Lower lobe of right lung (tissue), 2 donors: ENCODE results near the gene PNPO. TPM values are rescaled to one million over a fixed set of nuclear protein-coding genes. Genes with fewer than 3 reads are reported as not detected.
A peak's percentile ranks its signal among the peaks of the same experiment; 100 is the strongest.
"Not testable (repeated sequence)": the region's sequence is repeated elsewhere in the genome, so short reads cannot be mapped to it uniquely, and the experiment has no call there.

Experiments used
- ATAC-seq, 2 donors: fragments of 200-7000 bp; cut with Tn5 transposase; one replicate each; pipeline ENCODE4 v1.9.1; 2020 to 2022; ENCODE audit warnings: mild to moderate bottlenecking in 2 of 2, moderate library complexity in 2 of 2
- DNase-seq: peaks from one replicate; pipeline ENCODE4 v3.0.0-alpha.2; 2020
- H3K27ac ChIP-seq: fragments of 200-600 bp; one replicate; pipeline ENCODE4 v1.8.0; 2022
- H3K27me3 ChIP-seq: fragments of 200-600 bp; one replicate; pipeline ENCODE4 v1.8.0; 2022; ENCODE audit warnings: low read depth
- H3K36me3 ChIP-seq: fragments of 200-600 bp; one replicate; pipeline ENCODE4 v1.8.0; 2022; ENCODE audit warnings: mild to moderate bottlenecking
- H3K4me1 ChIP-seq: fragments of 200-600 bp; one replicate; pipeline ENCODE4 v1.8.0; 2022
- H3K4me3 ChIP-seq: fragments of 200-600 bp; one replicate; pipeline ENCODE4 v1.8.0; 2022; ENCODE audit warnings: mild to moderate bottlenecking
- H3K9me3 ChIP-seq: fragments of 200-600 bp; one replicate; pipeline ENCODE4 v1.8.0; 2022
- CTCF ChIP-seq: fragments of 200-600 bp; IDR thresholded peaks from one replicate; pipeline ENCODE4 v1.8.0; 2022; ENCODE audit warnings: antibody characterized with exemption, mild to moderate bottlenecking
- intact Hi-C: fragments of 100-400 bp; cut with DNase I; formaldehyde crosslinking; loops from one replicate; pipeline ENCODE4 v1.11.0; 2022
- total RNA-seq: library from RNA; stranded (reverse); fragmentation: NEBNext Ultra II Directional; extraction: Animal tissue kit (Norgen Biotek cat#: 25700); gene quantifications from one replicate; pipeline ENCODE4 v1.2.1, GENCODE V29; 2021
- donor health status: DM: no; HTN: yes; CAD: no; lungs with severe emphysema.

Gene PNPO
- total RNA-seq, 1 donor from 2014 or later = 29.2 TPM

- Histone ChIP-seq H3K9me3 (no peaks in the 10 kb centered on the region), H3K36me3 (peaks cover 11% of the 10 kb centered on the region), H3K27me3 (no peaks in the 10 kb centered on the region), H3K4me1 (peaks cover 19% of the 10 kb centered on the region), H3K4me3 (no peak overlapping the region), H3K27ac (no peak overlapping the region)
- DNase-seq (no peak), ATAC-seq (peak; percentile 42 to 55)
- intact Hi-C loops = no loop called here
- TF ChIP-seq CTCF = no peak
Measured at GRCh38 chr17:47987240-47987835, 46.0 kb downstream of the PNPO start.

GRCh38 chr17:47988445-47988844 is 47.1 kb downstream of the PNPO start:
- not testable (repeated sequence) for H3K9me3 ChIP-seq, DNase-seq

GRCh38 chr17:47989159-47989558 is 47.8 kb downstream of the PNPO start:
- ATAC-seq (no peak), DNase-seq (no peak)
- H3K4me3 ChIP-seq = no peak overlapping the region
- TF ChIP-seq CTCF = no peak
- intact Hi-C loops = no loop called here
- no peaks in the 10 kb centered on the region for H3K27me3 ChIP-seq
- peaks cover 4% of the 10 kb centered on the region for H3K4me1 ChIP-seq
- no peaks in the 10 kb centered on the region for H3K9me3 ChIP-seq
- H3K36me3 ChIP-seq = no peaks in the 10 kb centered on the region
- no peak overlapping the region for H3K27ac ChIP-seq

More at GRCh38 chr17:47988445-47988844, 47.1 kb downstream of the PNPO start:
- H3K4me3 ChIP-seq, intact Hi-C loops, H3K4me1 ChIP-seq, ATAC-seq, H3K27me3 ChIP-seq, H3K36me3 ChIP-seq, H3K27ac ChIP-seq: not testable (repeated sequence)

GRCh38 chr17:47989700-47990099 is 48.3 kb downstream of the PNPO start:
- no peak for TF ChIP-seq CTCF

GRCh38 chr17:47990962-47991731 is 49.8 kb downstream of the PNPO start:
- Histone ChIP-seq H3K4me1 (peaks cover 4% of the 10 kb centered on the region), H3K9me3 (no peaks in the 10 kb centered on the region), H3K4me3 (no peak overlapping the region), H3K36me3 (no peaks in the 10 kb centered on the region), H3K27ac (no peak overlapping the region), H3K27me3 (no peaks in the 10 kb centered on the region)
- intact Hi-C loops = no loop called here
- no peak for TF ChIP-seq CTCF
- ATAC-seq (no peak), DNase-seq (no peak)

More at GRCh38 chr17:47989700-47990099, 48.3 kb downstream of the PNPO start:
- no peak for ATAC-seq
- intact Hi-C loops = no loop called here
- no peak for DNase-seq
- no peaks in the 10 kb centered on the region for H3K9me3 ChIP-seq
- H3K4me3 ChIP-seq = no peak overlapping the region
- H3K4me1 ChIP-seq = peaks cover 4% of the 10 kb centered on the region
- H3K36me3 ChIP-seq = no peaks in the 10 kb centered on the region
- H3K27ac ChIP-seq = no peak overlapping the region
- H3K27me3 ChIP-seq = no peaks in the 10 kb centered on the region

- DNase-seq = no peak
- no peaks in the 10 kb centered on the region for H3K27me3 ChIP-seq
- H3K4me3 ChIP-seq = no peak overlapping the region
- no peak for ATAC-seq
- no peaks in the 10 kb centered on the region for H3K36me3 ChIP-seq
- no peak overlapping the region for H3K27ac ChIP-seq
- intact Hi-C loops = no loop called here
- H3K9me3 ChIP-seq = no peaks in the 10 kb centered on the region
- H3K4me1 ChIP-seq = peaks cover 4% of the 10 kb centered on the region
- TF ChIP-seq CTCF = no peak
Measured at GRCh38 chr17:47992216-47992615, 50.8 kb downstream of the PNPO start.
